Stimulated activated CD4-positive, alpha-beta T cell treated with anti-CD3 and anti-CD28 coated beads, Interleukin-1b, Interleukin-23, amount 100 ng/mL, for 24 hours (primary cell): Measurements from ENCODE around the gene EFCAB6.

Source experiments
- DNase-seq, 4 experiments: peaks; one replicate each; pipeline ENCODE4 v3.0.0-alpha.2; 2020; ENCODE audit warnings: low read depth in 4 of 4, low spot score in 1 of 4

The EFCAB6 gene

GRCh38 chr22:43831561-43832392 lies 19.7 kb upstream of the EFCAB6 start:
- no peak for DNase-seq

GRCh38 chr22:43830931-43831560 lies 18.9 kb upstream of the EFCAB6 start:
- no peak for DNase-seq

- no peak for DNase-seq
Observed at GRCh38 chr22:43829904-43830851, 18.1 kb upstream of the EFCAB6 start.

- DNase-seq, result no peak
Observed at GRCh38 chr22:43828998-43829782, 17.1 kb upstream of the EFCAB6 start.

- no peak for DNase-seq
Observed at GRCh38 chr22:43828725-43828997, 16.6 kb upstream of the EFCAB6 start.

DNA sequence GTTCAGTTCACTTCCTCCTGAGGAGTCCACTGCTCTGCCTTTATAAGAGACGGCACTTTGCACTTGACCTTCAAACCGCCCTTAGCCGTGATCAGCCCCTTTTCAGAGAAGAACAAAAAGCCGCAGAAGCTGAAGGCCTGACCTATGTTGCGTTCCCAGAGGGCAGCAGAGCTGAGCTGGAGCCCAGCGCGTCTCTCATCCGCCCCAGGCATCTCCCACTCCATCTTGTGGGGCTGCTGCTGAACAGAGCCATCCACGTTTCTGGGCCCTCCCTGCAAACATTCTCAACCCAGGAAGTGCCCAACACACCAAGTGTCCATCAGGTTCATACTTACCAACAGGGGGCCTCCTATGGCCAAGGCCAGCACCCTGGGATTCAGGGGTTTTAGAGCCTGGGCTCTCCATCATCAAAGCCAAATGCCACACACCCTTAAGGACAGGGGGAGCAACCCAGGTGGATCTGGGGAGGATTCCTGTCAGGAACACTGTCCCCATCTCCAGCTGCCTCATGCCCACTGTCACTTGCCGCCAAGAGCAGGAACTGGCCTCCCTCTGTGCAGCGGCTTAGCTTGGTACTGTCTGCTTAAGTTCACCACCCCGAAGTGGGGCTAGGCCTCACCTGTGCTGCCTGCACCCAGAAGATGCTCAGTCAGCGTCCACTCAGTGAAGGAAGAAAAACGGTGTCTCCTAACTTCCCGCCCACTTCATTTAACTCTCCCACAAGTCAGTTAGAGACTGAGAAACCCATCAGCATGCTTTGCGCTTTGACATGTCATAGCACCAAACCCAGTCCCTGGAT lies 16.0 kb upstream of the EFCAB6 start:
- DNase-seq, result no peak

GRCh38 chr22:43827003-43827735 lies 15.1 kb upstream of the EFCAB6 start:
- DNase-seq, result no peak

- no peak for DNase-seq
Observed at GRCh38 chr22:43826142-43827002, 14.3 kb upstream of the EFCAB6 start.

GRCh38 chr22:43825651-43826050 lies 13.5 kb upstream of the EFCAB6 start:
- no peak for DNase-seq

DNA sequence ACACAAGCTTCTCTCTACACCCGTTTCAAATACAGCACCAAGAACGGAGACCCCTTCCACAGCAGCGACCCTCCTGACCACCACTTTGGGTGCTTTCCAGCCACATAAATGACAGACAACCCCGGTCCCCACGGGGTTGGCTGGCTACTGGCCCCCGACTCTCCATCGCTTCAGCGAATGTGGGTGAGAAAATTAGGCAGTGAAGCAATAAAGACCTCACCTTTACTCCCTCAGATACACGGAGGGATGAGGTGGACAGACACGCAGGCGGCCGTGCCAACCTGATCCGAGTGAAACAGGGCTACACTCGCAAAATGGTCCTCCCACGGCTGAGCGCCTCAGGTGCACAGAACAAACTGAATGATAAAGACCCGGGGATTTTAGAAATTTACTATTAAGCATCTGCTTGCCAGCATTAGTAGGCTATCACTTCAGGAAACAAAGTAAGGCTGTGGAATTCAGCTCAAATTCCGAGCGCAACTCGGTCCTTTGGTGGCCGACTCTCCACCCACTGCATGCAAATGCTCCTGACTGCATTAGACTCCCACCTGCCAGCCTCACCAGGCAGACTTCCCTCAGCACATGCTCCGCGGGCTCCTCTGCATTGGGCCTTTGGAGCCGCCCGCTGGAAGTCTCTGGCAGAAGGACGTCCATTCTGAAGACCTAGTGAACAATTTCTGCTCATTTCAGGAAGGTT lies 12.8 kb upstream of the EFCAB6 start:
- no peak for DNase-seq

DNA sequence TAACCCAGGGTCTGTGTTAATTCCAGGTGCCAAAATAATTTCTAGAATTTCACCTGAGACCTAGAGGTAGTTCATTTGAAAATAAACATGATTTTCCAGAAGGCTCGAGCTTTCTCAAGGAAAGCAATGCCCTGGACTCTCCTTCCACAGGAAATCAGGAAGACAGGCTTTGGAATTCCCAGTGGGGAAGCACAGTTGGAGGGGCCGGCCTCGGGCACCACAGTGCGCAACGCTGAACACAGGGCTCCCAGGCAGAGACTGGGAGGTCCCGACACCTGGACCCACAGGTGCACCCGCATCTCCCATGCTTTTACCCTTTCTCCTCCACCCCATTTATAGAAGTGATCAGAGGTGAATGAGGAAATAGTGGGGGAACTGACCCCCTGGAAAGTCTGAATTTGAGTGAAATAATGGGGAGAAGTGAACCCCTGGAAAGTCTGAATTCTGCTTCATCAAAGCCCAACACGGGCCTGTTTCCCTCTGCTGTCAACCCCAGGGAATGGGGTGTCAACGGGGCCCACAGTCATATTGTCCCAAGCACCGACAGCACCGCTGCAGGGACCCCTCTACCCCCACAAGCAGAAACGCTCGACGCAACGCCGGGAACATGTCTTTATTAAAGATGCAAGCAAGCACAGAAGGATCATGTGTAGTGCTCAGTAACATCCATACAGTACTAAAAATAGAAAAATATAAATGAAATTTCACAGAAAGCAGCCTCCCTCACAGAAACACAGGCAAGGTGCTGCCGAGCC lies 12.0 kb upstream of the EFCAB6 start:
- no peak for DNase-seq

DNA sequence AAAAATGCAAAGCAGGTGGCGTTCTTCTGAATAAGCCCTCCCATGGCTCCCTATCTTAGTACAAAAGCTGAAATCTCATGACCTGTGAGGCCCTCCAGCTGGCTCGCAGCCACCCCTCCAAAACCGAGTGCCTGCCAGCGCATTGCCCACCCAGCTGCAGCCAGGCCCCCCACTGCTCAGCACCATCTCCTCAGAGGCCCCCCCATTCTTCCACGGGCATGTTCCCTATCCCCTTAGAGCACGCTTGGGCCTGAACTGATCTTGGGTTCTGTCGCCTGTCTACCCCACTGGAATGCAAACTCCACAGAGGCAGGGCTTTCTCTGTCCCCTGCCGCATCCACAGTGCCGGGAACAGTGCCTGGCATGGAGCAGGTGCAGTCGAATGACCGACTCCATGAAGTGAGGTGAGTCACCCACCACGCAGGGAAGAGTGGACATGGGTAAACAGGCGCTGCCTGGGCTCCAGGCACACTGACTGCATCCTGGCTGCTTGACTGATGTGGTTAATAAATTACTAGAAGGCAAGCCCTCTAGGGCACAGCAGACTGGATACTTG lies 11.3 kb upstream of the EFCAB6 start:
- no peak for DNase-seq

- DNase-seq, result no peak
Observed at GRCh38 chr22:43821606-43822425, 9.7 kb upstream of the EFCAB6 start.

DNA sequence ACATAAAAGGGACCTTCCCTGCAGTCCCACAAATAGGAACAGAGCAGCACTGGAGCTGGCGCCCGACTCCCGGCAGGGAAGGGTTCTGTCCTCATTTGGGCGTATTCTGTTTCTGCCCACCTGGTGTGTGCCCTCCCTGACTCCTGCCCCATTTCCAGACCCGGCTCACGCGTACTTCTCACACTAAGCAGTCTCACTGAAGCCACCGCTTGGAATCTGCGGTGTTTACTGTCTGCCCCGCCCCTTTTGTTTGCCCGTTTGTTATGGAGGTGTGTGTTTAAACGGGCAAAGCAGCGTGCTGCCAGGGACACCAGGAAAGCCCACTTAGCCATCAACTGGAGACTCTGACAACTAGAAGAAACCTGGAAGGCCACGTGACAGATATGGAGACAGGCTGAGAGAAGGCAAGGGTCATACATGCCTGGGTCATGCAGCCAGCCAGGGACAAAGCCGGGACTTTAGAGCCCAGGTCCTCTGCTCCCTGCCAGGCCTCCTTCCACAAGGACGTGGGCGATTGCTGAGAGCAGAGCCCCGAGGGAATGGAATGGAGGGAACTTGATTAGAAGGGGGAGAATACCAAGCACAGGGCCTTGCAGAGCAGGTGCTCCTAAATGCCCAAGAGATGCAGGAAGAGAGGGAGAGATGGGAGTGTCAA lies 8.7 kb upstream of the EFCAB6 start:
- DNase-seq, result no peak

DNA sequence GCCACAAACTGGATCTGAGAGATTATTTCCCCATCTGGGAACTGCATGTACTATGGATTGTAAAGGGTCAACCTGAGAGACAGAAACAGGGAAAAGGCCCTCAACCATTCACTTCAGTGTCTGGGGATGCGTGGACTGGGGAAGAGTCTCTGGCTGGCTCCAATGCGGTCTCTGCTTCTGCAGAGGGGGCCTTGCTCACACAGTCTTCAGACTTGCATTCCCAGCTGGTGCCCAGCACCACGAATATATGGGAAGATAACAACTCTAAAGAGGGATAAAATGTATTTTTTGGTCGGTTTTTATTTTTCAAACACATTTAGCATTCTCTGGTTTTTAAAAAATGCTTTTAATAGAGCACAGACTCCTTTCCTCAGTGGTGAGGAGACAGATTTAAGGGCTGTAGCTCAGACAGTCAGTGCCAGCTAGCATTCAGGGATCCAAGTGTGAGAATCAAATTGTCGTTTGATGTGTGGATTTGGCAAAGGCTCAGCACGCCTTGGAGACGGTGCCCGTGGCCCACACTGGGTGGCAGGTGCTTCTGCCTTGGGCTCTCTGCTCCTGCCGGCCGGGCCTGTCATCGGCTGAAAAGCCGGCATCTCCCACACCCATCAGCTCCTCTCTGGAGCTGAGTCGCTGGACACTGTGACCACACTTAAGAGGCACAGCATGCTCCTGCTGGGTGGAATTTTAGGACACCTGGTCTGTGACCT lies 8.0 kb upstream of the EFCAB6 start:
- no peak for DNase-seq
